Gastroesophageal sphincter (tissue), 4 donors: ENCODE results near the gene UGCG. TPM values are rescaled to one million over a fixed set of nuclear protein-coding genes. Genes with fewer than 3 reads are reported as not detected.

Source experiments
- ATAC-seq: fragments of 150-250 bp; one replicate; pipeline ENCODE4 v1.9.1; 2016; ENCODE audit warnings: mild to moderate bottlenecking, moderate library complexity
- H3K27ac ChIP-seq, 4 donors: fragments of 200-600 bp; sonication (generic) in 3 of 4; 1 replicate in 3 of 4; 2 replicates in 1 of 4; pipeline ENCODE4 v1.5.1; 2016 to 2019
- H3K27me3 ChIP-seq: fragments of 200-600 bp; sonication (generic); one replicate; pipeline ENCODE4 v1.5.1; 2019
- H3K36me3 ChIP-seq, 2 donors: fragments of 200-600 bp; sonication (generic); one replicate each; pipeline ENCODE4 v1.5.1; 2019; ENCODE audit warnings: control low read depth in 1 of 2
- H3K4me1 ChIP-seq, 3 donors: fragments of 200-600 bp; sonication (generic); 1 replicate in 2 of 3; 2 replicates in 1 of 3; pipeline ENCODE4 v1.5.1; 2016 to 2019; ENCODE audit warnings: control low read depth in 2 of 3
- H3K4me3 ChIP-seq, 2 donors: fragments of 200-600 bp; sonication (generic); one replicate each; pipeline ENCODE4 v1.5.1; 2019; ENCODE audit warnings: mild to moderate bottlenecking in 1 of 2, moderate library complexity in 1 of 2
- H3K9me3 ChIP-seq, 3 donors: fragments of 200-600 bp; sonication (generic); one replicate each; pipeline ENCODE4 v1.5.1; 2017 to 2019; ENCODE audit warnings: control low read depth in 2 of 3
- CTCF ChIP-seq, 4 experiments: fragments of 200-600 bp in 2 of 4; fragments of 450-650 bp in 2 of 4; sonication (generic) in 1 of 4; IDR thresholded peaks; one replicate each; pipeline ENCODE4 v1.5.1; 2017 to 2019; ENCODE audit warnings: antibody characterized with exemption in 4 of 4, mild to moderate bottlenecking in 2 of 4, moderate library complexity in 2 of 4
- EP300 ChIP-seq: sonication (generic); formaldehyde crosslinking; IDR thresholded peaks from one replicate; pipeline ENCODE4 v1.6.1; 2017; ENCODE audit warnings: antibody characterized with exemption, mild to moderate bottlenecking
- POLR2A ChIP-seq, 2 donors: fragments of 450-650 bp; IDR thresholded peaks; one replicate each; pipeline ENCODE4 v1.6.1; 2017; ENCODE audit warnings: antibody characterized with exemption in 2 of 2, mild to moderate bottlenecking in 2 of 2, moderate library complexity in 1 of 2
- POLR2AphosphoS5 ChIP-seq: sonication (generic); formaldehyde crosslinking; IDR thresholded peaks from one replicate; pipeline ENCODE4 v1.6.1; 2017; ENCODE audit warnings: antibody characterized with exemption
- WGBS, 2 donors: methylation state at CpG; one replicate each; pipeline ENCODE4 v1.1.5; 2018; ENCODE audit warnings: low coverage in 1 of 2; 5-methylcytosine and 5-hydroxymethylcytosine counted together
- total RNA-seq, 4 donors: library from RNA; depleted of rRNA; stranded (reverse); fragments of >200 nt; gene quantifications; one replicate each; pipeline ENCODE4 v1.1.0, GENCODE V29; 2016

UGCG gene
- total RNA-seq, 4 donors from 2014 or later = 30.0 to 52.6 (median 43.2) TPM

- H3K27ac ChIP-seq = no peak overlapping the region
- H3K4me1 ChIP-seq = peaks cover 0 to 86% (median 8%) of the 10 kb centered on the region in 3 donors
- TF ChIP-seq POLR2AphosphoS5 = no peak
- no peak for ATAC-seq
- 89 to 100% methylated on average over 1 to 6 of the region's 6 CpGs for WGBS, 2 donors
- H3K36me3 ChIP-seq = no peaks in the 10 kb centered on the region
- H3K27me3 ChIP-seq = no peaks in the 10 kb centered on the region
- H3K9me3 ChIP-seq = no peaks in the 10 kb centered on the region
- no peak overlapping the region for H3K4me3 ChIP-seq
Measured at GRCh38 chr9:111913159-111913558, 16.5 kb downstream of the UGCG start.

GRCh38 chr9:111914749-111915424 is 18.3 kb downstream of the UGCG start:
- Histone ChIP-seq H3K4me3 (no peak overlapping the region), H3K9me3 (no peaks in the 10 kb centered on the region), H3K27ac (no peak overlapping the region), H3K27me3 (no peaks in the 10 kb centered on the region), H3K4me1 (peaks cover 0 to 70% (median 5%) of the 10 kb centered on the region in 3 donors), H3K36me3 (peaks cover 0 to 6% of the 10 kb centered on the region in 2 donors)
- TF ChIP-seq CTCF (IDR thresholded peaks at IDR 0.05) (no peak), POLR2AphosphoS5 (peak; percentile 32)
- no peak for ATAC-seq
- WGBS, 2 donors = 36% methylated on average over 4 of the region's 4 CpGs

GRCh38 chr9:111915425-111915758 is 18.8 kb downstream of the UGCG start:
- peaks cover 0 to 10% of the 10 kb centered on the region in 2 donors for H3K36me3 ChIP-seq
- 75 to 84% methylated on average over 3 of the region's 3 CpGs for WGBS, 2 donors
- no peak for ATAC-seq
- H3K9me3 ChIP-seq = no peaks in the 10 kb centered on the region
- no peaks in the 10 kb centered on the region for H3K27me3 ChIP-seq
- H3K4me1 ChIP-seq = peaks cover 0 to 65% (median 5%) of the 10 kb centered on the region in 3 donors
- H3K27ac ChIP-seq = no peak overlapping the region
- TF ChIP-seq CTCF (IDR thresholded peaks at IDR 0.05) (no peak), POLR2AphosphoS5 (no peak), EP300 (no peak), POLR2A (IDR thresholded peaks at IDR 0.05) (no peak)
- H3K4me3 ChIP-seq = no peak overlapping the region

- 67 to 89% methylated on average over 1 to 3 of the region's 3 CpGs for WGBS, 2 donors
- ATAC-seq = no peak
- no peak overlapping the region for H3K4me3 ChIP-seq
- peaks cover 0 to 18% of the 10 kb centered on the region in 2 donors for H3K36me3 ChIP-seq
- TF ChIP-seq POLR2AphosphoS5 (no peak), CTCF (IDR thresholded peaks at IDR 0.05) (no peak), POLR2A (IDR thresholded peaks at IDR 0.05) (no peak), EP300 (no peak)
- no peak overlapping the region for H3K27ac ChIP-seq
- H3K9me3 ChIP-seq = no peaks in the 10 kb centered on the region
- no peaks in the 10 kb centered on the region for H3K27me3 ChIP-seq
- peaks cover 0 to 58% (median 5%) of the 10 kb centered on the region in 3 donors for H3K4me1 ChIP-seq
Measured at GRCh38 chr9:111916234-111916645, 19.6 kb downstream of the UGCG start.

GRCh38 chr9:111917201-111917600 is 20.6 kb downstream of the UGCG start:
- WGBS, 2 donors = 45 to 54% methylated on average over 5 of the region's 5 CpGs
- ATAC-seq = no peak
- peaks cover 0 to 60% (median 5%) of the 10 kb centered on the region in 3 donors for H3K4me1 ChIP-seq

More at GRCh38 chr9:111917201-111917600, 20.6 kb downstream of the UGCG start:
- Histone ChIP-seq H3K27ac (no peak overlapping the region), H3K4me3 (no peak overlapping the region), H3K27me3 (no peaks in the 10 kb centered on the region), H3K9me3 (no peaks in the 10 kb centered on the region), H3K36me3 (peaks cover 0 to 20% of the 10 kb centered on the region in 2 donors)
- TF ChIP-seq POLR2A (IDR thresholded peaks at IDR 0.05) (no peak), CTCF (IDR thresholded peaks at IDR 0.05) (no peak), EP300 (no peak), POLR2AphosphoS5 (no peak)
